Neural progenitor cell (in vitro differentiated cells): Measurements from ENCODE around the gene RAB17.

Source experiments
- EZH2 ChIP-seq: fragments of 200-600 bp; sonication (generic); IDR thresholded peaks from 2 replicates; pipeline ENCODE4 v1.6.1; 2017; ENCODE audit warnings: antibody characterized with exemption, mild to moderate bottlenecking, moderate library complexity
- EZH2phosphoT487 ChIP-seq: fragments of 200-600 bp; sonication (generic); IDR thresholded peaks from 2 replicates; pipeline ENCODE4 v1.6.1; 2017; ENCODE audit warnings: antibody characterized with exemption
- TF ChIP-seq, protein P1 (sequence below): fragments of 200-600 bp; sonication (generic); IDR thresholded peaks from 2 replicates; pipeline ENCODE4 v1.5.1; 2017; ENCODE audit warnings: antibody characterized with exemption, mild to moderate bottlenecking

DNA sequence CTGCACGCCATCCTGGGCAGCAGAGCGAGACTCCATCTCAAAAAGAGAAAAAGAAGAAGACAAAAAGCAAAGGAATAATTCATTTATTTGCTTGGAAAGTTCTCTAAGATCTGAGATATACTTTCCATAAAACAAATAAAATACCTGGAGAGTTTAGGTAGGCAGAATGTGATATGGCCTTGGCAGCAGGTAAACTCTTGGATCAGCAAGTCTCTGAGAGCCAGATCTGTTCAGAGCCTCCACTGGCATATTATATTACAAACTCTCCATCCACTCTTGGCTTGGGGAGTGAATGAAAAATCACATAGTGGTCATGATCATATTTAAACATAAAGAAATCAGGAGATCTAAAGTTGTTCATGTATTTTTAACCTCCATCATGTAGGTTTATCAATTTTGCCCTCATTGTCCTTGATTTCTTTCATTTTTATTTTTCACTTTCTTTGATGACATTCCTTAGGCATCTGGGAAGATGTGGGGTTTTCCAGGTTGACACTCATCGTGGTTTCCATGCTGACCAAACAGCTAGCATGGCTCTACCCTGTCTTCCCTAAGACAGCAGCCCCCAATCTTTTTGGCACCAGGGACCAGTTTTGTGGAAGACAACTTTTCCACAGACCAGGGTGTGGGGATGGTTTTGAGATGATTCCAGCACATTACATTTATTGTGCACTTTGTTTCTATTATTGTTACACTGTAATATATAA is 47.0 kb upstream of the RAB17 start:
- TF ChIP-seq EZH2phosphoT487 (no peak), EZH2 (no peak)
- TF ChIP-seq, protein P1, sequence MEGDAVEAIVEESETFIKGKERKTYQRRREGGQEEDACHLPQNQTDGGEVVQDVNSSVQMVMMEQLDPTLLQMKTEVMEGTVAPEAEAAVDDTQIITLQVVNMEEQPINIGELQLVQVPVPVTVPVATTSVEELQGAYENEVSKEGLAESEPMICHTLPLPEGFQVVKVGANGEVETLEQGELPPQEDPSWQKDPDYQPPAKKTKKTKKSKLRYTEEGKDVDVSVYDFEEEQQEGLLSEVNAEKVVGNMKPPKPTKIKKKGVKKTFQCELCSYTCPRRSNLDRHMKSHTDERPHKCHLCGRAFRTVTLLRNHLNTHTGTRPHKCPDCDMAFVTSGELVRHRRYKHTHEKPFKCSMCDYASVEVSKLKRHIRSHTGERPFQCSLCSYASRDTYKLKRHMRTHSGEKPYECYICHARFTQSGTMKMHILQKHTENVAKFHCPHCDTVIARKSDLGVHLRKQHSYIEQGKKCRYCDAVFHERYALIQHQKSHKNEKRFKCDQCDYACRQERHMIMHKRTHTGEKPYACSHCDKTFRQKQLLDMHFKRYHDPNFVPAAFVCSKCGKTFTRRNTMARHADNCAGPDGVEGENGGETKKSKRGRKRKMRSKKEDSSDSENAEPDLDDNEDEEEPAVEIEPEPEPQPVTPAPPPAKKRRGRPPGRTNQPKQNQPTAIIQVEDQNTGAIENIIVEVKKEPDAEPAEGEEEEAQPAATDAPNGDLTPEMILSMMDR = no peak
